ENCODE data around the gene CCR2.
"Not testable (repeated sequence)": the region's sequence is repeated elsewhere in the genome, so short reads cannot be mapped to it uniquely, and the experiment has no call there.

CCR2 gene

DNA sequence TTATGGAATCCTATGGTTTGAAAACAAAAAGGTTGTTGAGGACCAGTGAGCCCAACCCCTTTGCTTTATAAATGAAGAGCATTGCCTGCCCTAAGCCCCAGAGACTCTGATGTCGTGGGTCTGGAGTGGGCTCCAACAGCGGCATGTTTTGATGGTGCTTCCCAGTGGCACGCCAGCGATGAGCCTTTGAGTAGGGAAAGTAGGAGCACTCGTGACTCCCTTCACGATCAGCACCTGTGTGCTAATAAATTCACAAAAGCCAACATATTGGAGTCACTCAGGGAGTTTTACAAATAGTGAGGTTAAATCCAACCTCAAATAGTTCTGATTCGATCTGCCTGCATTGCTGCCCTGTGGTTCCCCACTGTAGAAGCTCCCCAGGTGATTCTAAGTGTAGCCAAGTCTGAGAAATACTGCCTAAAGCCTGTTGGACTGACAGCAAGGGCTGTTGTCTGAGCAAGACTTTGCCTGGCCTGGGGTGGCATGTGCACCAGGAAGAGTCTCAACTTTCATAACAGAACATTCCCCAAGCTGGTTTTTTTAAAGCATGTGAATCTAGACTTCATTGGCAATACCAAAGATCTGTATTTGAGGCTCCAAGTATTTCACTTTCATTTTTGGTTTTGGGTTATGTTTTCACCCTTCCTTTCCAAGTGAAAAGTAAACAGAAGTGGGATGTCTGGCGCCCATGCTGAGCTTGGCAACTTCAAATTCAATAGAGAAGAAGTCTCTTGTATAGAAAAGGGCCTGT lies 26.7 kb downstream of the CCR2 start:
- no peak for DNase-seq

- DNase-seq: no peak
Measured at GRCh38 chr3:46381625-46382024, 27.7 kb downstream of the CCR2 start.

DNA sequence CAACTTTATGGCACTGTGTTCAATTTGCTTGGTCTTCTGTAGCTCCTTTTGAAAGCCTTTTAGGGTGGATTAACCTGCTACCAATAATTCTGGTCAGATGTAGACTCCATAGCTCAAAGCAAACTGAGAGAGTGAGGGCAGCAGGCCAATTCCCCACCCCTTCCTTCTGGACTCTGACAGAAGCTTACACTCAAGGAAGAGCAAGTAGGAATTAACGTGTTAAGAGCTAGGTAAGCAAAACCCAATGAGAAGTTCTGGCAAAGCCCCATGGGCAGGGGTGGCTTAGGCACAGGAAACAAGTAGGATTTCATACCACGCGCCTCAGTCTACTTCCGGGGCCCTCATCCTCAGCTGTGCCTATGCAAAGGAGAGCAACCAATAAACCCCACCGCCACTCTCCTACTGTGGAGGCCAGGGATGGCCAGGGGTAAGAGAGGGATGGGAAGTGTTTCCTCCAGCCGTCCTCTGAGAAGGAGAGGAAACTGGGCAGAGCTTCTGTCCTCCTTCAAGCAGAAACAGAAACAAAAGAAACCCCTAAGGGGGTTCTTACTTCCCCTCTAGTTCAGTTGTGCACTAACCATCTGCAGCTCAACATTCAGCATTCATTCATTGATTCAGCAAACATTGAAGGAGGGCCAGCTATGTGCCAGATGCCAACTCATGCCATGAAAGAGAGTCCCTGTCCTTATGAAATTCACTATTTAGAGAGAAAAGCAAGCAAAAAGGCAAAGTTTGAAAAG lies 29.5 kb downstream of the CCR2 start:
- peak in 1 of 2 experiments; percentile 48 for DNase-seq

DNA sequence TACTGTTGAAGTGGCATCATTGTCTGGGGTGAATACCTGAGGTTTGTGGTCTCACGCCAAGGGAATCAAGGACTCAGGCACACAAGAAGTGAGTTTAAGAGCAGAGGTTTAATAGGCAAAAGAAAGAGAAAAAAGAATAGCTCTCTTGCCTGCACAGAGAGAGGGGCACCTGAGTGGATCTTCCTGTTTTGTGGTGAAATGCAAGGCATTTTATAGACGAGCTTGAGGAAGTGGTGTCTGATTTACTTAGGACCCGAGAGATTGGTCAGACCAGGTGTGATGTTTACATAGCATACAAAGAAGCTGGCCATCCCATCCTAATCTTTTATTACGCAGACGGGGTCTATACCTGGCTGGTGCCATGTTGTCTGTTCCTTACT lies 30.0 kb downstream of the CCR2 start:
- no peak for DNase-seq

DNA sequence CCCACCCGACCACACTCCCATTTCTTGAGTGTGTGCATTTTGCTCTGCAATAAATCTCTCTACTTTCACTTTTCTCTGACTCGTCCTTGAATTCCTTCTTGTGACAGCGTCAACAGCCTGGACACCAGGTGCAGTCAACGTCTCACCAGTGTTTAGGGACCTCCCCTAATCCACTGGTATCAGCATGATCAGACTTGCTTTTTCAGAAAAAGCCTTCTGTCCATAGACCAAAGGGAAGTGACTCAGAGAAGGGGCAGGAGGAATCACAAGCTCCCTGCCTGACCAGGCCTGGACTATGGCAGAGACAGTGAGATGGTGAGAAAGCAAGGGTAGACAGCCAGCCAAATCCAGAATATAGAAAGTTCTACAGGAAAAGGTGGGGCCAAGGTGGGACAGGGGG lies 32.3 kb downstream of the CCR2 start:
- peak; percentile 13 to 57 for DNase-seq

- DNase-seq: not testable (repeated sequence)
Measured at GRCh38 chr3:46388847-46389246, 34.9 kb downstream of the CCR2 start.

GRCh38 chr3:46389306-46389705 lies 35.4 kb downstream of the CCR2 start:
- DNase-seq: no peak

GRCh38 chr3:46391526-46391925 lies 37.6 kb downstream of the CCR2 start:
- not testable (repeated sequence) for DNase-seq

- no peak for DNase-seq
Measured at GRCh38 chr3:46393011-46393410, 39.1 kb downstream of the CCR2 start.

GRCh38 chr3:46393554-46394434 lies 39.9 kb downstream of the CCR2 start:
- DNase-seq: no peak

- no peak for DNase-seq
Measured at GRCh38 chr3:46395210-46395661, 41.3 kb downstream of the CCR2 start.

DNA sequence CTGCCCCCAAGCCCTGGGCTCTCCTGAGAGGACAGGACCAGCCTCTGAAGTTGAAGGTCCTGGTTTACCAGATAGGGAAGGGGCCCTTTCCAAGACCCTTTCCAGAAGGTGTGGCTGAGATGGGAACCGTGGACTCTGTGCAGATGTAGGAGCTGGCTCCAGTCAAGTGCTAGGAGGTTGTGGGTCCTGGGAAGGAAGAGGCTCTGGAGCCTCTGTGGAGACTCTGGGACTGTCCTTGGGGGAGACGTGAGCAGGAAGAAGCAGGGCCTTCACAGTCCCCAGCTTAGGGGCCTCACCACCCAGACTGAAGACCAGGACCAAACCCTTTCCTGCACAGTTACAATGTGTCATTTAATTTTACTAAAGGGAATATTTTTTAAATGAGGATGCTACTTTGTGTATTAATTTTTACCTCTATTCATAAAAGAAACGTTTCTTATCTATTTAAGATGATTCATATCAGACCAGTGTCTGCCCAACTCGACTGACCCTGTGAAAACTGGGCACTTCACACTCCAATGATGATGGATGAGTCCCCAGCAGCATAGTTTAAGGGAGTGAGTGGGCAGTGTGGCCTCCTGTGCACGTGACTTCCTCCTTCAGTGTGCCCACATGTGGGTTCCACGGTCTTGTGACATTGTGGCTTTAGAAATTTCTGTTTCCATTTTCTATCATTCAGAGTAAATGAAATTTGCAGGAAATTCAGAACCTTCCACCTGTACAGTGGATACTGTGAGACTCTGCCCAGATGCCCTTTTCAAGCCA lies 42.0 kb downstream of the CCR2 start:
- no peak for DNase-seq

GRCh38 chr3:46397111-46397510 lies 43.2 kb downstream of the CCR2 start:
- DNase-seq: no peak

GRCh38 chr3:46398186-46398955 lies 44.5 kb downstream of the CCR2 start:
- DNase-seq: no peak

DNA sequence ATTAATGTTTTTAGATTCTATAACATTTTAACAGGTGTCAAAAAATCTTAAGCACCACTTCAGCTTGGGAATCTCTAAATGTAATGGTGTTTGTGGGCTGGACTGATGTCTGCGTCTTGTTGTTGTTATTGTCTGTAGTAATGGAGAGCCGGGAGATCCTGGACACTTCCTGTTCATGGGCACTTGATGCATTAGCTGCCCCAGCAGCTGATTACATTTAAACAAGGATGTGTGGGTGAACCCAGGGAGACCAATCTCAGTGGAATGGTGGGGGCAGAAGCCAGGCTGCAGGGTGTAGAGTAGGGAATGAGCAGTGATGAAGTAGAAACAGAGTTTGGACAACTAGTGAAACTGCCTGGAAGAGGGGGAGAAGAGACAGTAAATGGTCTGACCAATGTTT lies 45.2 kb downstream of the CCR2 start:
- DNase-seq: no peak

DNA sequence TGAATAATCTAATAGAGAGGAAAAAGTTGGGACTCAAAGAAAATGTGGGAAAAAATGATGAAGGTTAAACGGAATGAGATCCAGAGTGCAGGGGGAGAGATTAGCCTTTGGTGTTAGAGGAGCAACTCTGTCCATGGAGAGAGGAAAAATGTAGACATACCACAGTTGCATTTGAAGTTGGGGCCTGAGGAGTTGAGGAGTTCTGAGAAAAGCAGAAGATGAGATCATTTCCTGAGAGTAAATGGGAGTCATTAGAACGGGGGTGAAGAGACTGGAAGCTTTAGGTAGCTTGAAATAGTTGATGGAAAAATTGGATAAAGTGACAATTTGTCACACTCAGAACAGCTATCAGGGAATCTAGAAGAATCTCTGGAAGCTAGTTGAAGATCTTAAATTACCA lies 45.6 kb downstream of the CCR2 start:
- DNase-seq: no peak

DNA sequence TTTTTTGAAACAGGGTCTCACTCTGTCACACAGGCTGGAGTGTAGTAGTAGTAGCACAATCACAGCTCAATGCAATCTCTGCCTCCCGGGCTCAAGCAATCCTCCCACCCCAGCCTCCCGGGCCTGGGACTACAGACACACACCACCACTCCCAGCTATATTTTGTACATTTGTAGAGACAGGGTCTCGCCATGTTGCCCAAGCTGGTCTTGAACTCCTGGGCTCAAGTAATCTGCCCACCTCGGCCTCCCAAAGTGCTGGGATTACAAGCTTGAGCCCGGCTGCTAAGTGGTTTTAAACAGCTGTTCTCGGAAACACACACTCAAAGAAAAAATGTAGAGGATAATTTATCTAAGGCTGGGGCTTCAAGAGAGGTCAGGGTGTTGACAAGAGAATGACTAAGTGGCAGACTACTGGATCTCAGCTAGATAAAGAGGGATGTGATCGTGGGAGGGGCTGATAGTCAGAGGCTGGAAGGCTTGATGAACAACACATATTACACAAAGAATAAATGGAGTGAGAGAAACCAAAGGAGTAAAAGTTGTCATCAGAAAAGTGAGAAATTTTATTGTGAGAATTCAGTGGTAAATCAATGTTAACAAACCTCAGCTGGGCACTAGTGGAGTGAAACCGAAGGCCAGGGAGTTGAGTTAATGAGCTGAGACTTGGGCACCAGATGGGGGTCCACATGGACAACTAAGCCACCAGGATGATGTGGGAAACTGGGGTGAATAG lies 46.3 kb downstream of the CCR2 start:
- peak; percentile 48 to 78 for DNase-seq

- DNase-seq: no peak
Measured at GRCh38 chr3:46400846-46401245, 46.9 kb downstream of the CCR2 start.

DNA sequence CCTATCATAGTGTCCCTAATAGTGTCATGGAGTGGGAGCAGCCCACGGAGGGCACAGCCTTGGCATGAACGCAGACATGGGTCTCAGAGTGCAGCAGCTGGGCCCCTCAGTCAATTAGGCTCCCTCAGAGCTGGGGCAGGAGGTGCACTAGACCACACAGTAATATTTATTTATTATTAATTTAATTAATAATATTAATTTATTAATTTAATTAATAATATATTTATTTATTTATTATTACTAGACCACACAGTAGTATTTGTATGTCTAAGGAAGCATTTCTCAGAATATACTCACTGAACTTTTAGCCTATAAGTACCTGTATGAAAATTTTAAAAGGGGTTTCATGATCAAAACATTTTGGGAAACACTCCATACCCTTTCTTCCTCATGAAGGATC lies 47.7 kb downstream of the CCR2 start:
- DNase-seq: no peak

DNA sequence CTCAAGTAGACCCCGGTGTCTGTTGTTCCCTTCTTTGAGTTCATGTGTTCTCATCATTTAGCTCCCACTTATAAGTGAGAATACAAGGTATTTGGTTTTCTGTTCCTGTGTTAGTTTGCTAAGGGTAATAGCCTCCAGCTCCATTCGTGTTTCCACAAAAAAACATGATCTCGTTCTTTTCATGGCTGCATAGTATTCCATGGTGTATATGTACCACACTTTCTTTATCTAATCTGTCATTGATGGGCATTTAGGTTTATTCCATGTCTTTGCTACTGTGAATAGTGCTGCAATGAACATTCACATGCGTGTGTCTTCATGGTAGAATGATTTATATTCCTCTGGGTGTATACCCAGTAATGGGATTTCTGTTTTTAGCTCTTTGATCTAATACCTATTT lies 49.0 kb downstream of the CCR2 start:
- DNase-seq: not testable (repeated sequence)
